ENCODE measurements around the gene WBP2. TPM values are rescaled to one million over a fixed set of nuclear protein-coding genes. Genes with fewer than 3 reads are reported as not detected.

WBP2 gene
- total and polyA plus RNA-seq, 2 experiments from 2014 or later: 61.3 to 160 TPM

DNA sequence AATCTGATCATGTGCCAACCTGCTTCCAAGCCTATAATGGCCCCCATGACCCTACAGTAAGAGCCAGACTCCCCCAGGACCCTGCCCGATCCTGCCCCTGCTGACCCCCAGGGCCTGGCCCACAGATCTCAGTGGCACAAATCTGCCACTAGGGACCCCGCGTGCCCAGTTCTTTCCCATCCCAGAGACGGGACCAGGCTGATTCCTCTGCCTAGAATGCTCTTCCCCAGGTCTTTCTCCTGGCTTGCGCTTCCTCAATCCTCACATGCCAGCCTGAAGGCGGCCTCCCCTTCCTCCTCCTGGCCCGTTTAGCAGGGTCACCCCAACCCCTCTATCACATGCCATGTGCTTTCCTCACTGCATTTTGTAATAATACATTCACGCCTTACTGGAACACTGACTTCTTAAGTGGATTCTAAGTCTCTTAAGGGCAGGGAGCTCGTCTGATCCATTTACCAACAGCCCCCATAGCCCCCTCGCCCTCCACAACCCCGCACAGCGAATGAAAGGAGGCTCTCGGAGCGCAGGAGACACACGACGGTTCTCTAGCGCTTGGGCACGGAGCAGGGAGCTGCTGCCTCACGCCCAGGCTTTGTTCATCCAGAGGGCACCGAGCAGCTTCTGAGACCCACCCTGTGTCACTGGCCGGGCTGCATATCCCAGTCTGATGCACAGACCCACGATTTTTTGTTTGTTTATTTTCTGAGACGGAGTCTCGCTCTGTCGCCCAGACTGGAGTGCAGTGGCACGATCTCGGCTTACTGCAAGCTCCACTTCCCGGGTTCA, 40.4 kb upstream of the WBP2 start:
- DNase-seq (ENCODE audit: low read depth in 1 of 2, low spot score in 1 of 2): peak in 1 of 2 donors; percentile 28
- H3K4me1 ChIP-seq (ENCODE audit: low read depth): peaks cover 8% of the 10 kb centered on the region
- no peak overlapping the region for H3K27ac ChIP-seq
- TF ChIP-seq CTCF (IDR thresholded peaks at IDR 0.05; ENCODE audit: low read depth, low read length): peak; percentile 30
- H3K9me3 ChIP-seq (ENCODE audit: low read depth): no peaks in the 10 kb centered on the region
- H3K4me3 ChIP-seq: peak overlapping the region; percentile 79
- no peaks in the 10 kb centered on the region for H3K27me3 ChIP-seq
- H3K36me3 ChIP-seq: peaks cover 19% of the 10 kb centered on the region

GRCh38 chr17:75894049-75894733, 39.1 kb upstream of the WBP2 start:
- Histone ChIP-seq H3K4me3 (no peak overlapping the region), H3K9me3 (ENCODE audit: low read depth) (no peaks in the 10 kb centered on the region), H3K27me3 (no peaks in the 10 kb centered on the region), H3K36me3 (peaks cover 10% of the 10 kb centered on the region), H3K27ac (no peak overlapping the region), H3K4me1 (ENCODE audit: low read depth) (peaks cover 8% of the 10 kb centered on the region)
- DNase-seq (ENCODE audit: low read depth in 1 of 2, low spot score in 1 of 2): no peak
- no peak for TF ChIP-seq CTCF (IDR thresholded peaks at IDR 0.05; ENCODE audit: low read depth, low read length)

GRCh38 chr17:75893305-75894048, 38.3 kb upstream of the WBP2 start:
- no peak for TF ChIP-seq CTCF (IDR thresholded peaks at IDR 0.05; ENCODE audit: low read depth, low read length)
- no peaks in the 10 kb centered on the region for H3K27me3 ChIP-seq
- no peaks in the 10 kb centered on the region for H3K9me3 ChIP-seq (ENCODE audit: low read depth)
- no peak for DNase-seq (ENCODE audit: low read depth in 1 of 2, low spot score in 1 of 2)
- peaks cover 8% of the 10 kb centered on the region for H3K4me1 ChIP-seq (ENCODE audit: low read depth)
- no peak overlapping the region for H3K27ac ChIP-seq
- H3K4me3 ChIP-seq: no peak overlapping the region
- H3K36me3 ChIP-seq: peaks cover 5% of the 10 kb centered on the region

DNA sequence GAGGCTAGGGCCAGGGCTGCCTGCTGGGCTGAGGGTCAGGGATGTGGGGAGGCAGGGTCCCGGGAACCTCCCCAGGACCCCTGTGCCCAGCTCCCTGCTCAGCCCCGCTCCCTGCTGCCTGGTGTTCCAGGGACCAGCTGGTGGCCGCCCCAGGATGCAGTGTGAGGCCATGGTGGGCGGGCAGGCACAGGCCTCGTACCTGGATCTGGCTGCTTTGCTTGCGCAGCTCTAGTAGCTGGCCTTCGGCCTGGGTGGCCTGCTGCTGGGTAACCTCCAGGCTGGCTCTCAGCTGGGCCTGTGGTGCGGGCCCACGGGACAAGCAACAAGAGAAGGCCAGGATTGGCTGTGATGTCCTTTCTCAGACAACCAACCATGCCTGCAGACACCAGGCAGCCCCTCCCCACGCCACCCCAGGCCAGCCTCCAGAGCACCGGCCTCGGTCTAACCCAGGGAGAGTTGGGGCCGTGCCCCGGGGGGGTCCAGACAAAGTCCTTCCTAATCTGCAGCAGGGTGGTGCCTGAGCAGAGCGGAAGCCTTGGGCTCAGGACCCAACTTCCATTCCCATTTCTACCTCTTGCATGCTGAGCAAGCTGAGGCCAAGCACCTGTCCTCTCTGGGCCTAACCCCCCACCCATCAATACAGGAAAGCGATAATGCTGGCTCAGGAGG, 37.6 kb upstream of the WBP2 start:
- Histone ChIP-seq H3K4me3 (no peak overlapping the region), H3K4me1 (ENCODE audit: low read depth) (peaks cover 8% of the 10 kb centered on the region), H3K9me3 (ENCODE audit: low read depth) (no peaks in the 10 kb centered on the region), H3K36me3 (no peaks in the 10 kb centered on the region), H3K27me3 (no peaks in the 10 kb centered on the region), H3K27ac (no peak overlapping the region)
- TF ChIP-seq CTCF (IDR thresholded peaks at IDR 0.05; ENCODE audit: low read depth, low read length): no peak
- no peak for DNase-seq (ENCODE audit: low read depth in 1 of 2, low spot score in 1 of 2)
